ENCODE data around the gene LSG1.

- TF ChIP-seq CTCF (IDR thresholded peaks at IDR 0.05; ENCODE audit: low read depth, low read length, poor library complexity, severe bottlenecking) (peak; percentile 22), EZH2phosphoT487 (IDR thresholded peaks at IDR 0.05; ENCODE audit: borderline replicate concordance, low read length) (no peak)
These were observed 13.9 kb upstream of the LSG1 start, which contains the start of gene FAM43A for GRCh38 chr3:194685718-194686413.

All from DOHH2 (cell line).